Left ventricle myocardium inferior (tissue), 1 donor: ENCODE data around the gene MIGA2. TPM values are rescaled to one million over a fixed set of nuclear protein-coding genes. Genes with fewer than 3 reads are reported as not detected.

Experiments used
- DNase-seq: peaks from one replicate; pipeline ENCODE4 v3.0.0-alpha.2; 2020
- H3K27ac ChIP-seq: fragments of 200-600 bp; replicated peaks from 2 replicates; pipeline ENCODE4 v1.8.0; 2021
- H3K27me3 ChIP-seq: fragments of 200-600 bp; 2 replicates; pipeline ENCODE4 v1.8.0; 2021; ENCODE audit warnings: low read depth
- H3K36me3 ChIP-seq: fragments of 200-600 bp; 2 replicates; pipeline ENCODE4 v1.8.0; 2021
- H3K4me1 ChIP-seq: fragments of 200-600 bp; 2 replicates; pipeline ENCODE4 v1.8.0; 2021
- H3K4me3 ChIP-seq: fragments of 200-600 bp; 2 replicates; pipeline ENCODE4 v1.8.0; 2021; ENCODE audit warnings: mild to moderate bottlenecking, moderate library complexity
- H3K9me3 ChIP-seq: fragments of 200-600 bp; replicated peaks from 2 replicates; pipeline ENCODE4 v1.8.0; 2021
- intact Hi-C: fragments of 100-400 bp; cut with micrococcal nuclease; formaldehyde crosslinking; loops from one replicate; pipeline ENCODE4 v1.11.0; 2022
- total RNA-seq: library from RNA; stranded (reverse); fragmentation: NEBNext Ultra II Directional; extraction: Animal tissue kit (Norgen Biotek cat#: 25700); gene quantifications from one replicate; pipeline ENCODE4 v1.2.1, GENCODE V29; 2021
- TF ChIP-seq, protein P1 (sequence below): fragments of 200-600 bp; IDR thresholded peaks from 2 replicates; pipeline ENCODE4 v1.8.0; 2021; ENCODE audit warnings: antibody characterized with exemption, mild to moderate bottlenecking, borderline replicate concordance
- donor health status: DM: no; HTN: yes; CAD: no; lungs with severe emphysema.

MIGA2 gene
- total RNA-seq, 1 donor from 2014 or later = 35.6 TPM

DNA sequence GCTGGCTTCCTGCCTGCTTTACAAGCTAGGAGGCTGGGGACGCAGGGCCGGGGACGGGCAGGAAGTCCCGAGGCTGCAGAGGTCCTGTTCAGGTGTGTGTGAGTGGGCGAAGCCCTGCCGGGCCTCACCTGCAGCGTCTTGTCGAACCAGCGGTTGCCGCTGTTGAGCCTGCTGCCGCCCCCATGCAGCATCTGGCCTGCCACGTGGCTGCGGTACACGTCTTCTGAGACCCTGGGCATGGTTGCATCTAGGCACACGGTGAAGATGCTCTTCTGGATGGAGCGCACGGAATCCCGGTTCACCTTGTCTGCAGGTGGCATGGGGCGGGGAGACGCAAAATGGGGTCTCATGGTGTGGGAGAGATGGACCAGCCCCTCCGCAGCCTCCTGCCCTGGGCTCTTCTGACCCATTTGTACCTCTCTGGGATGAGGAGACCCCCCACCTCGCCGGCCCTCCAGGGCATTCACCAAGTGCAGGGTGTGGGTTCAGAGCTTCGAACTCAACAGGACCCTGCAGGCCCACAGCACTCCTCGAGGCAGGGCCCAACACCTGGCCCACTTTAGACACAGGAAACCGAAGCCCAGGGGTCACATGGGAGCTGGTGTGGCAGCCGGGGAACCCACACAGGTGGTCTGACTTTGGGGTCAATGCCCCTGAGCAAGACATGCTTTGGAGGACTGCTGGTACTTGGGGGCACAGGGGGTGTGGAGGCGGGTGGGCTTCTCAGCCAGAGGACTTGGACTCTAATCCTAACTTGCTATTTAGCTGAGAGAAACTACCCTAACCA is 64.2 kb downstream of the MIGA2 start:
- DNase-seq = no peak
- no peaks in the 10 kb centered on the region for H3K9me3 ChIP-seq
- TF ChIP-seq, protein P1, sequence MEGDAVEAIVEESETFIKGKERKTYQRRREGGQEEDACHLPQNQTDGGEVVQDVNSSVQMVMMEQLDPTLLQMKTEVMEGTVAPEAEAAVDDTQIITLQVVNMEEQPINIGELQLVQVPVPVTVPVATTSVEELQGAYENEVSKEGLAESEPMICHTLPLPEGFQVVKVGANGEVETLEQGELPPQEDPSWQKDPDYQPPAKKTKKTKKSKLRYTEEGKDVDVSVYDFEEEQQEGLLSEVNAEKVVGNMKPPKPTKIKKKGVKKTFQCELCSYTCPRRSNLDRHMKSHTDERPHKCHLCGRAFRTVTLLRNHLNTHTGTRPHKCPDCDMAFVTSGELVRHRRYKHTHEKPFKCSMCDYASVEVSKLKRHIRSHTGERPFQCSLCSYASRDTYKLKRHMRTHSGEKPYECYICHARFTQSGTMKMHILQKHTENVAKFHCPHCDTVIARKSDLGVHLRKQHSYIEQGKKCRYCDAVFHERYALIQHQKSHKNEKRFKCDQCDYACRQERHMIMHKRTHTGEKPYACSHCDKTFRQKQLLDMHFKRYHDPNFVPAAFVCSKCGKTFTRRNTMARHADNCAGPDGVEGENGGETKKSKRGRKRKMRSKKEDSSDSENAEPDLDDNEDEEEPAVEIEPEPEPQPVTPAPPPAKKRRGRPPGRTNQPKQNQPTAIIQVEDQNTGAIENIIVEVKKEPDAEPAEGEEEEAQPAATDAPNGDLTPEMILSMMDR = no peak
- intact Hi-C loops = no loop called here
- H3K4me1 ChIP-seq = peaks cover 15% of the 10 kb centered on the region
- H3K4me3 ChIP-seq = no peak overlapping the region
- H3K27ac ChIP-seq = no peak overlapping the region
- no peaks in the 10 kb centered on the region for H3K27me3 ChIP-seq
- H3K36me3 ChIP-seq = peaks cover 37% of the 10 kb centered on the region

DNA sequence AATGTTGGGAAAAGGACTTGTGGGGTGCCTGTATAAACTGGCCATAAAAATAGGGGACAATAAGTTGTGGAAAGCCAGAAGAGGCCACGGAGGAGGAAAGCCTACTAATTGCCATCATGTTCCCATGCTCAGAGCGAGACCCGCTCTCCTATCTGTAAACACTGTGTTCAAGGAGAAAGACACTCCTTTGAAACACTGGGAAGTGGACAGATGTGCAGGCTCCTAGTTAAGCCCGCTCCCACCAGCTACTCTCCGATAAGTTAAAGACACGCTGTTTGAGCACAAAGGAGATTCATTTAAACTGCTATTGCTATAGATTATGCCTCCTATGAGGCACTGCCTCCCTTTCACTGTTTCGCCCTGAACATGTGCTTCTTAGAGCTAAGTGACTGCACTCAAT is 64.9 kb downstream of the MIGA2 start:
- peaks cover 15% of the 10 kb centered on the region for H3K4me1 ChIP-seq
- peaks cover 32% of the 10 kb centered on the region for H3K36me3 ChIP-seq
- H3K27me3 ChIP-seq = no peaks in the 10 kb centered on the region
- no peak overlapping the region for H3K27ac ChIP-seq
- DNase-seq = no peak
- H3K9me3 ChIP-seq = no peaks in the 10 kb centered on the region
- TF ChIP-seq, protein P1 = no peak
- intact Hi-C loops = no loop called here
- H3K4me3 ChIP-seq = no peak overlapping the region

DNA sequence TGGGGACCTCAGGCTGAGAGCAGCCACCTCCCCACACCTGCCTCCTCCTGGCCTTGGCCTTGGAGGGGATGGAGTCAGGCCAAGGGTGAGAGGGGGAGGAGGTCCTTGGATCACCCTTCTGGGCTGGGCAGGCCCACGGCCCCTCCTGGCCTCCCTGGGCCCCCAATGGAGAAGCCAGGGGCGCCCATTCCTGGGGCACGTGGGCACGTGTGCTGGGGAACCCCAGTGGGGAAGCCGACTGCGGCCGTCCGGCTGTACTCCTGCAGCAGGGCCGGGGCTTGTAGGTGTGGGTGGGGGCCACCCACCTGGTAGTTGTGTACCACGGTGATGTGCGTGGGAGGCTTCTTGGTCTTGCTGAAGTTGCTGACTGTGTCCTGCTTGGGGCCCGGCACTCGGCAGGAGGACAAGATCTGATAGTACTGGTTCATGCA is 65.7 kb downstream of the MIGA2 start:
- Histone ChIP-seq H3K4me1 (peaks cover 15% of the 10 kb centered on the region), H3K27ac (no peak overlapping the region), H3K27me3 (no peaks in the 10 kb centered on the region), H3K36me3 (peaks cover 32% of the 10 kb centered on the region), H3K4me3 (no peak overlapping the region), H3K9me3 (no peaks in the 10 kb centered on the region)
- no peak for DNase-seq
- intact Hi-C loops = no loop called here
- TF ChIP-seq, protein P1 = no peak

DNA sequence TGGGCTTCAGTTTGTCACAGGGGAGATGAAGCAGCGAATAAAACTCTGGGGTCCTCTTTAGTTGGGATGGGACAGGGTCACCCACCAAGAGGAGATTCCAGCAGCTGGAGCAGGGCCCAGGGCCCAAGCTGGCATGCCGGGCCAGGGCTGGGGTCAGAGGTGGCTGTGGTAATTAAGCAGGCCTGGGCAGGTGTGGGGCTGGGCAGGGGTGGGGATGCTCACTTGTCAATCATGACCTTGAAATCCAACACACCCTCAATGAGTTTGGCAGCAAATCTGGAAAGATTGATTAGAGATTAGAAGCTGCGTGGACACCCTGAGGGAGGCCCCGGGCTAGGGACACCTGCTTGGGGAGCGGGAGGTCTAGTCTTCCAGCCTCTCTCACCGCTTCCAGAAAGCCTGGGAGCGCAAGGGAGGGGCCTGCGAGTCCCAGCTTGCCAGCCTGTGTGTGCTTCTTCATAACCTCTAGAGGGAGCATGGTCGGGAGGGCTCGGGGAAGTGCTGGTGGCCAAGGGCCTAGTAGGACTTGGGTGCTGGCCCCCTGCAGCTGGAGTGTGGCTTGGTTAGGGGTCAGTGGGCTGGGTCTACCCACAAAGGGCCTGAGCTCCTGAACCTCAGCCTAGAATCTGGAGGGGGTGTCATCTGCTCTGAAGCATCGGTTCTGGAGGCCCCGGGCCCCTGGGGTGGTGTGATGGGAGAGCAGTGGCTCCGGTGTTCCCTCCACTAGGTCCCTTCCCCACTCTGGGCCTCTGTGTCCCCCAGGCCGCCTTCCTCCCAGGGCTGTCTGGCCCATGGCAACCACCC is 66.6 kb downstream of the MIGA2 start:
- Histone ChIP-seq H3K4me1 (peaks cover 15% of the 10 kb centered on the region), H3K36me3 (peaks cover 32% of the 10 kb centered on the region), H3K9me3 (no peaks in the 10 kb centered on the region), H3K4me3 (no peak overlapping the region), H3K27ac (peak overlapping the region; percentile 6), H3K27me3 (no peaks in the 10 kb centered on the region)
- peak; percentile 34 for DNase-seq
- intact Hi-C loops = no loop called here
- TF ChIP-seq, protein P1 = peak; percentile 59

DNA sequence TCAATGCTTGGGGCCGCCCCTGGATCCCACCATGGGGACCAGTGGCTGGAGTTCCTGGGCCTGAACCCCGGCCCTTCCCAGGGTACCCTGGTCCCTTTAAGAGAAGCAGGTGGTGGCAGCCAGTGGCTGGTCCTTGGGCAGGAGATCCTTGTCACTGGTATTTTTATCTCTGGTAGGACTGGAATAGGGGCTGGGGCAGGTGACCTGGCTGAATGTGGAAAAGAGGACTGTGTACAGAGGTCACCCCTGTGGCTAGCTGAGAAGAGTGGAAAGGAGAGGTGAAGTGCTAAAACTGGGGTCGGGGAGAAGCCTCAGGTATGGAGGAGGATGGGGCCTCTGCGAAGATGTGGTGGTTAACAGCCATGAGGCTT is 67.2 kb downstream of the MIGA2 start:
- Histone ChIP-seq H3K27ac (peak overlapping the region; percentile 6), H3K4me3 (no peak overlapping the region), H3K4me1 (peaks cover 16% of the 10 kb centered on the region), H3K36me3 (peaks cover 27% of the 10 kb centered on the region), H3K9me3 (no peaks in the 10 kb centered on the region), H3K27me3 (no peaks in the 10 kb centered on the region)
- no peak for DNase-seq
- intact Hi-C loops = no loop called here
- TF ChIP-seq, protein P1 = no peak
